Measurements from ENCODE around the gene ZBTB5. TPM values are rescaled to one million over a fixed set of nuclear protein-coding genes. Genes with fewer than 3 reads are reported as not detected.

The ZBTB5 gene
- total and polyA plus RNA-seq, 2 of the 13 experiments (the other 11 are each of a cell fraction or from before 2014, with no cell fraction given) = 12.5 to 20.5 TPM

- TF ChIP-seq ZBTB25 (CRISPR knock-in tag; IDR thresholded peaks at IDR 0.05) = no peak
- TF ChIP-seq ZNF414 (CRISPR knock-in tag; IDR thresholded peaks at IDR 0.05) = no peak
- no peak for TF ChIP-seq MYNN (CRISPR knock-in tag; IDR thresholded peaks at IDR 0.05; ENCODE audit: low read depth)
- no peak for TF ChIP-seq CBX5 (CRISPR knock-in tag; IDR thresholded peaks at IDR 0.05; ENCODE audit: borderline replicate concordance)
- peak; percentile 50; the same call in 1 of the 2 replicates for TF ChIP-seq THRA (CRISPR knock-in tag; IDR thresholded peaks at IDR 0.05; ENCODE audit: borderline replicate concordance)
- peak; percentile 40; the same call in 1 of the 2 replicates for TF ChIP-seq ESRRA (CRISPR knock-in tag; IDR thresholded peaks at IDR 0.05; ENCODE audit: low read depth)
- no peak for TF ChIP-seq MEIS2 (CRISPR knock-in tag; IDR thresholded peaks at IDR 0.05)
- 0 out of 2 replicates have a peak, but pooled peaks have one; percentile 36 for TF ChIP-seq ZNF605 (CRISPR knock-in tag; IDR thresholded peaks at IDR 0.05)
- TF ChIP-seq, protein P1, sequence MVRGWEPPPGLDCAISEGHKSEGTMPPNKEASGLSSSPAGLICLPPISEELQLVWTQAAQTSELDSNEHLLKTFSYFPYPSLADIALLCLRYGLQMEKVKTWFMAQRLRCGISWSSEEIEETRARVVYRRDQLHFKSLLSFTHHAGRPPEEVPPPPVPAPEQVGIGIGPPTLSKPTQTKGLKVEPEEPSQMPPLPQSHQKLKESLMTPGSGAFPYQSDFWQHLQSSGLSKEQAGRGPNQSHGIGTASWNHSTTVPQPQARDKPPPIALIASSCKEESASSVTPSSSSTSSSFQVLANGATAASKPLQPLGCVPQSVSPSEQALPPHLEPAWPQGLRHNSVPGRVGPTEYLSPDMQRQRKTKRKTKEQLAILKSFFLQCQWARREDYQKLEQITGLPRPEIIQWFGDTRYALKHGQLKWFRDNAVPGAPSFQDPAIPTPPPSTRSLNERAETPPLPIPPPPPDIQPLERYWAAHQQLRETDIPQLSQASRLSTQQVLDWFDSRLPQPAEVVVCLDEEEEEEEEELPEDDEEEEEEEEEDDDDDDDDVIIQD (CRISPR knock-in tag; IDR thresholded peaks at IDR 0.05; ENCODE audit: low read depth) = no peak
- TF ChIP-seq, protein P2, sequence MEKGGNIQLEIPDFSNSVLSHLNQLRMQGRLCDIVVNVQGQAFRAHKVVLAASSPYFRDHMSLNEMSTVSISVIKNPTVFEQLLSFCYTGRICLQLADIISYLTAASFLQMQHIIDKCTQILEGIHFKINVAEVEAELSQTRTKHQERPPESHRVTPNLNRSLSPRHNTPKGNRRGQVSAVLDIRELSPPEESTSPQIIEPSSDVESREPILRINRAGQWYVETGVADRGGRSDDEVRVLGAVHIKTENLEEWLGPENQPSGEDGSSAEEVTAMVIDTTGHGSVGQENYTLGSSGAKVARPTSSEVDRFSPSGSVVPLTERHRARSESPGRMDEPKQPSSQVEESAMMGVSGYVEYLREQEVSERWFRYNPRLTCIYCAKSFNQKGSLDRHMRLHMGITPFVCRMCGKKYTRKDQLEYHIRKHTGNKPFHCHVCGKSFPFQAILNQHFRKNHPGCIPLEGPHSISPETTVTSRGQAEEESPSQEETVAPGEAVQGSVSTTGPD (CRISPR knock-in tag; IDR thresholded peaks at IDR 0.05) = no peak
- no peak for TF ChIP-seq MXD1 (CRISPR knock-in tag; IDR thresholded peaks at IDR 0.05)
- no peak for TF ChIP-seq MZF1 (CRISPR knock-in tag; IDR thresholded peaks at IDR 0.05; ENCODE audit: borderline replicate concordance)
- no peak for TF ChIP-seq MIXL1 (CRISPR knock-in tag; IDR thresholded peaks at IDR 0.05)
- no peak for TF ChIP-seq PRDM4 (CRISPR knock-in tag; IDR thresholded peaks at IDR 0.05; ENCODE audit: borderline replicate concordance)
- TF ChIP-seq BRD4 (CRISPR knock-in tag; IDR thresholded peaks at IDR 0.05) = no peak
- no peak for TF ChIP-seq ERF (CRISPR knock-in tag; IDR thresholded peaks at IDR 0.05)
- TF ChIP-seq, protein P3, sequence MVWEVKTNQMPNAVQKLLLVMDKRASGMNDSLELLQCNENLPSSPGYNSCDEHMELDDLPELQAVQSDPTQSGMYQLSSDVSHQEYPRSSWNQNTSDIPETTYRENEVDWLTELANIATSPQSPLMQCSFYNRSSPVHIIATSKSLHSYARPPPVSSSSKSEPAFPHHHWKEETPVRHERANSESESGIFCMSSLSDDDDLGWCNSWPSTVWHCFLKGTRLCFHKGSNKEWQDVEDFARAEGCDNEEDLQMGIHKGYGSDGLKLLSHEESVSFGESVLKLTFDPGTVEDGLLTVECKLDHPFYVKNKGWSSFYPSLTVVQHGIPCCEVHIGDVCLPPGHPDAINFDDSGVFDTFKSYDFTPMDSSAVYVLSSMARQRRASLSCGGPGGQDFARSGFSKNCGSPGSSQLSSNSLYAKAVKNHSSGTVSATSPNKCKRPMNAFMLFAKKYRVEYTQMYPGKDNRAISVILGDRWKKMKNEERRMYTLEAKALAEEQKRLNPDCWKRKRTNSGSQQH (CRISPR knock-in tag; IDR thresholded peaks at IDR 0.05; ENCODE audit: low read depth) = no peak
- TF ChIP-seq SP2 (CRISPR knock-in tag; IDR thresholded peaks at IDR 0.05) = no peak
These were observed 47.9 kb downstream of the ZBTB5 start (continued) for GRCh38 chr9:37417252-37417803.

Data from HepG2 (cell line).